GM13976 (cell line): ENCODE results near the gene JPT2.

Source experiments
- DNase-seq: peaks from one replicate; pipeline ENCODE4 v3.0.0; 2012; ENCODE audit warnings: low spot score
- in situ Hi-C: fragments of 300-500 bp; cut with MboI; formaldehyde crosslinking; loops from one replicate; pipeline ENCODE4 v1.12.0; 2022; ENCODE audit warnings: low sequenced_read_pairs, mixed read lengths, inconsistent platforms; ENCODE audit not compliant: unreplicated experiment
- TF ChIP-seq, protein P1 (sequence below): IDR thresholded peaks from 2 replicates; pipeline ENCODE4 v1.5.1; 2012; ENCODE audit warnings: borderline replicate concordance, mild to moderate bottlenecking; ENCODE audit not compliant: insufficient read depth; ENCODE audit errors: extremely low read depth, missing control alignments, control extremely low read depth

The JPT2 gene

GRCh38 chr16:1641261-1641660 is 36.8 kb upstream of the JPT2 start:
- TF ChIP-seq, protein P1, sequence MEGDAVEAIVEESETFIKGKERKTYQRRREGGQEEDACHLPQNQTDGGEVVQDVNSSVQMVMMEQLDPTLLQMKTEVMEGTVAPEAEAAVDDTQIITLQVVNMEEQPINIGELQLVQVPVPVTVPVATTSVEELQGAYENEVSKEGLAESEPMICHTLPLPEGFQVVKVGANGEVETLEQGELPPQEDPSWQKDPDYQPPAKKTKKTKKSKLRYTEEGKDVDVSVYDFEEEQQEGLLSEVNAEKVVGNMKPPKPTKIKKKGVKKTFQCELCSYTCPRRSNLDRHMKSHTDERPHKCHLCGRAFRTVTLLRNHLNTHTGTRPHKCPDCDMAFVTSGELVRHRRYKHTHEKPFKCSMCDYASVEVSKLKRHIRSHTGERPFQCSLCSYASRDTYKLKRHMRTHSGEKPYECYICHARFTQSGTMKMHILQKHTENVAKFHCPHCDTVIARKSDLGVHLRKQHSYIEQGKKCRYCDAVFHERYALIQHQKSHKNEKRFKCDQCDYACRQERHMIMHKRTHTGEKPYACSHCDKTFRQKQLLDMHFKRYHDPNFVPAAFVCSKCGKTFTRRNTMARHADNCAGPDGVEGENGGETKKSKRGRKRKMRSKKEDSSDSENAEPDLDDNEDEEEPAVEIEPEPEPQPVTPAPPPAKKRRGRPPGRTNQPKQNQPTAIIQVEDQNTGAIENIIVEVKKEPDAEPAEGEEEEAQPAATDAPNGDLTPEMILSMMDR, result no peak
- in situ Hi-C loops, result no loop called here
- no peak for DNase-seq

GRCh38 chr16:1642148-1642547 is 35.9 kb upstream of the JPT2 start:
- DNase-seq, result no peak

GRCh38 chr16:1642753-1643152 is 35.3 kb upstream of the JPT2 start:
- no peak for DNase-seq
- TF ChIP-seq, protein P1, result no peak
- in situ Hi-C loops, result no loop called here

More at GRCh38 chr16:1642148-1642547, 35.9 kb upstream of the JPT2 start:
- in situ Hi-C loops, result no loop called here
- TF ChIP-seq, protein P1, result no peak

DNA sequence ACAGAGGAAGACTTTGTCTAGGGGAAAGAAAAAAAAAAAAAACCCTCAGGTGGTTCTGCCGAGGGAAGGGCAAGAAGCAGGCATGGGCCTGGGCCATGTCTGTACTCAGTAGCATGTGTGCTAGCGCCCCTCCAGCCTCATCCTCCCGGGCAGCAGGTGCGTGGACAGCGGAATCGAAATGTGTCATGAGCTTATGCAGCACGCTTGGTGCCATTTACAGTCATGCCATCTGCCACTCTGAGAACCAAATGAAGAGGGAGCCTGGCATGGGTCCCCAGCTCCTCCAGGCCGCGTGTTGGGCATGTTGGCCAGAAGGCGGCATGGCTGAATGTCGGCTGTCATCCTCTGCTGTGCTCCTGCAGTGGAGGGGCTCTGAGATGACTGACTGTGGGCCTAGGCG is 34.6 kb upstream of the JPT2 start:
- DNase-seq, result no peak
- in situ Hi-C loops, result no loop called here
- TF ChIP-seq, protein P1, result no peak

GRCh38 chr16:1645914-1646525 is 32.1 kb upstream of the JPT2 start:
- no peak for DNase-seq
- in situ Hi-C loops, result no loop called here

GRCh38 chr16:1647856-1648255 is 30.2 kb upstream of the JPT2 start:
- no peak for DNase-seq
- in situ Hi-C loops, result no loop called here
- TF ChIP-seq, protein P1, result no peak

More at GRCh38 chr16:1645914-1646525, 32.1 kb upstream of the JPT2 start:
- TF ChIP-seq, protein P1, result no peak
